Panc1 (cell line): ENCODE measurements around the gene SCPEP1. TPM values are rescaled to one million over a fixed set of nuclear protein-coding genes. Genes with fewer than 3 reads are reported as not detected.
A peak's percentile ranks its signal among the peaks of the same experiment; 100 is the strongest.

ENCODE experiments used
- ATAC-seq: fragments of 200-7000 bp; cut with Tn5 transposase; 2 replicates; pipeline ENCODE4 v1.9.1; 2020; ENCODE audit warnings: mild to moderate bottlenecking, moderate library complexity
- BruUV-seq: library from RNA; stranded (reverse); fragments of 400-500 nt; replicated peaks from 2 replicates; lab custom pipeline; 2021; lab: Mats Ljungman, UMichigan
- CTCF ChIA-PET: fragments of 300-600 bp; sonication (Branson Sonifier 250); formaldehyde crosslinking; loops from one replicate; lab custom pipeline; 2022; ENCODE audit warnings: antibody characterized with exemption; lab: Charles Lee
- POLR2A ChIA-PET: fragments of 300-600 bp; sonication (Branson Sonifier 250); formaldehyde crosslinking; loops from one replicate; lab custom pipeline; 2022; ENCODE audit warnings: antibody characterized with exemption; lab: Charles Lee
- DNase-seq: peaks from one replicate; pipeline ENCODE4 v3.0.0-alpha.2; 2010; ENCODE audit warnings: low read depth, low spot score
- H3K27ac ChIP-seq: 2 replicates; pipeline ENCODE4 v1.5.1; 2011; ENCODE audit warnings: mild to moderate bottlenecking, low read length, inconsistent platforms
- H3K27me3 ChIP-seq: fragments of 200-500 bp; sonication (Bioruptor generic); 2 replicates; pipeline ENCODE4 v1.6.0; 2014; ENCODE audit warnings: low read length, inconsistent platforms; ENCODE audit not compliant: control insufficient read depth, insufficient read depth
- H3K36me3 ChIP-seq: fragments of 200-500 bp; sonication (Bioruptor generic); 2 replicates; pipeline ENCODE4 v1.5.1; 2014; ENCODE audit warnings: inconsistent platforms, mild to moderate bottlenecking, low read length, moderate library complexity; ENCODE audit not compliant: control insufficient read depth, insufficient read depth
- H3K4me1 ChIP-seq: 2 replicates; pipeline ENCODE4 v1.5.1; 2011; ENCODE audit warnings: inconsistent platforms, mild to moderate bottlenecking, low read length, moderate library complexity; ENCODE audit not compliant: control insufficient read depth, insufficient read depth
- H3K4me3 ChIP-seq, 2 experiments: 2 replicates each; pipeline ENCODE4 v1.5.1; 2011 to 2012; ENCODE audit warnings: low read depth in 2 of 2, low read length in 2 of 2, mild to moderate bottlenecking in 2 of 2, inconsistent platforms in 1 of 2, moderate library complexity in 1 of 2
- H3K9me3 ChIP-seq: fragments of 200-500 bp; sonication (Bioruptor generic); 2 replicates; pipeline ENCODE4 v1.5.1; 2014; ENCODE audit warnings: low read depth, mild to moderate bottlenecking, inconsistent platforms, low read length, moderate library complexity; ENCODE audit not compliant: control insufficient read depth, insufficient read depth
- CTCF ChIP-seq: fragments of 450-650 bp; IDR thresholded peaks from 2 replicates; pipeline ENCODE4 v1.5.1; 2017; ENCODE audit warnings: mild to moderate bottlenecking
- POLR2AphosphoS5 ChIP-seq: IDR thresholded peaks from 2 replicates; pipeline ENCODE4 v1.6.1; 2012; ENCODE audit warnings: mild to moderate bottlenecking, low read depth, low read length, moderate library complexity
- REST ChIP-seq, 2 experiments: IDR thresholded peaks; 2 replicates each; pipeline ENCODE4 v1.6.1; 2011 to 2012; ENCODE audit warnings: low read depth in 2 of 2, control low read depth in 1 of 2, low read length in 1 of 2, mild to moderate bottlenecking in 1 of 2, moderate library complexity in 1 of 2; ENCODE audit not compliant: insufficient read depth in 1 of 2
- SIN3A ChIP-seq: IDR thresholded peaks from 2 replicates; pipeline ENCODE4 v1.6.1; 2012; ENCODE audit warnings: low read depth, mild to moderate bottlenecking, low read length, moderate library complexity, borderline replicate concordance; ENCODE audit not compliant: insufficient read depth
- TCF7L2 ChIP-seq: IDR thresholded peaks from 2 replicates; pipeline ENCODE4 v1.6.1; 2011; ENCODE audit warnings: mild to moderate bottlenecking, low read depth, low read length, inconsistent platforms
- in situ Hi-C: cut with HindIII; loops from 2 replicates; pipeline ENCODE4 v1.10.0; 2016; ENCODE audit warnings: low sequenced_read_pairs, low pct_unique_long_range_greater_than_20kb
- intact Hi-C: fragments of 100-400 bp; cut with micrococcal nuclease; formaldehyde crosslinking; loops from one replicate; pipeline ENCODE4 v1.10.0; 2022; ENCODE audit not compliant: unreplicated experiment
- total RNA-seq: library from RNA; stranded (reverse); gene quantifications from one replicate; pipeline ENCODE4 v1.2.1, GENCODE V29; 2021; ENCODE audit not compliant: unreplicated experiment

The SCPEP1 gene
- total RNA-seq, 1 experiment from 2014 or later: 50.7 TPM

- no TSS peak for BruUV-seq
- TF ChIP-seq REST (IDR thresholded peaks at IDR 0.05; ENCODE audit: insufficient read depth in 1 of 2, low read depth in 2 of 2, low read length in 1 of 2): no peak
- TF ChIP-seq TCF7L2: no peak
- TF ChIP-seq SIN3A: no peak
- DNase-seq: no peak
- Histone ChIP-seq H3K9me3 (no peaks in the 10 kb centered on the region), H3K36me3 (no peaks in the 10 kb centered on the region), H3K27me3 (no peaks in the 10 kb centered on the region), H3K4me1 (peaks cover 9% of the 10 kb centered on the region), H3K27ac (no peak overlapping the region), H3K4me3 (no peak overlapping the region)
- ChIA-PET POLR2A (no interaction called here), CTCF (no interaction called here)
- ATAC-seq: no peak
- in situ Hi-C loops: no loop called here
- intact Hi-C loops: no loop called here
Observed at GRCh38 chr17:56956992-56957391, 20.9 kb upstream of the SCPEP1 start.

- ChIA-PET POLR2A (no interaction called here), CTCF (interaction anchor here (0.6 kb wide), 1 partner anchor 18 kb away, joined by 4 read pairs; no protein-coding TSS in a partner anchor)
- in situ Hi-C loops: no loop called here
Observed at GRCh38 chr17:56960596-56961538, 17.1 kb upstream of the SCPEP1 start, which contains the start of gene COIL. COIL (minus strand) TSS chr17:56961050; CDS start chr17:56961019, 31 bp downstream.

More at GRCh38 chr17:56960596-56961538, 17.1 kb upstream of the SCPEP1 start, which contains the start of gene COIL:
- Histone ChIP-seq H3K36me3 (no peaks in the 10 kb centered on the region), H3K27me3 (no peaks in the 10 kb centered on the region), H3K27ac (peak within 1 kb of the TSS; percentile 86), H3K4me3 (peak within 1 kb of the TSS; percentile 68 to 72), H3K9me3 (no peaks in the 10 kb centered on the region), H3K4me1 (peaks cover 9% of the 10 kb centered on the region)
- TF ChIP-seq REST (IDR thresholded peaks at IDR 0.05; ENCODE audit: insufficient read depth in 1 of 2, low read depth in 2 of 2, low read length in 1 of 2): peak in 1 of 2 experiments; percentile 30; a peak in 2 of 4 replicates
- TF ChIP-seq TCF7L2: peak; percentile 82; the same call in 1 of the 2 replicates
- peak; percentile 99 for TF ChIP-seq CTCF
- peak; percentile 84 for TF ChIP-seq POLR2AphosphoS5
- TF ChIP-seq SIN3A: 0 out of 2 replicates have a peak, but pooled peaks have one; percentile 71
- intact Hi-C loops: no loop called here
- peak; percentile 98 for ATAC-seq
- no TSS peak for BruUV-seq
- DNase-seq: peak; percentile 76
